GM06990 (cell line): ENCODE measurements around the gene NINL.

Source experiments
- DNase-seq: peaks from one replicate; pipeline ENCODE4 v3.0.0-alpha.2; 2011; ENCODE audit not compliant: insufficient read length; ENCODE audit errors: extremely low read depth
- H3K27me3 ChIP-seq: replicated peaks from 2 replicates; pipeline ENCODE4 v1.6.0; 2011; ENCODE audit warnings: low read length; ENCODE audit not compliant: control insufficient read depth, insufficient read depth
- H3K36me3 ChIP-seq: 2 replicates; pipeline ENCODE4 v1.5.1; 2011; ENCODE audit warnings: low read length; ENCODE audit not compliant: control insufficient read depth, insufficient read depth
- H3K4me3 ChIP-seq: replicated peaks from 2 replicates; pipeline ENCODE4 v1.5.1; 2011; ENCODE audit warnings: low read depth, mild to moderate bottlenecking, control low read depth, low read length
- TF ChIP-seq, protein P1 (sequence below): IDR thresholded peaks from 2 replicates; pipeline ENCODE4 v1.5.1; 2011; ENCODE audit warnings: low read length, control low read depth, mild to moderate bottlenecking, inconsistent platforms; ENCODE audit not compliant: insufficient read depth, poor library complexity, severe bottlenecking

Gene NINL

DNA sequence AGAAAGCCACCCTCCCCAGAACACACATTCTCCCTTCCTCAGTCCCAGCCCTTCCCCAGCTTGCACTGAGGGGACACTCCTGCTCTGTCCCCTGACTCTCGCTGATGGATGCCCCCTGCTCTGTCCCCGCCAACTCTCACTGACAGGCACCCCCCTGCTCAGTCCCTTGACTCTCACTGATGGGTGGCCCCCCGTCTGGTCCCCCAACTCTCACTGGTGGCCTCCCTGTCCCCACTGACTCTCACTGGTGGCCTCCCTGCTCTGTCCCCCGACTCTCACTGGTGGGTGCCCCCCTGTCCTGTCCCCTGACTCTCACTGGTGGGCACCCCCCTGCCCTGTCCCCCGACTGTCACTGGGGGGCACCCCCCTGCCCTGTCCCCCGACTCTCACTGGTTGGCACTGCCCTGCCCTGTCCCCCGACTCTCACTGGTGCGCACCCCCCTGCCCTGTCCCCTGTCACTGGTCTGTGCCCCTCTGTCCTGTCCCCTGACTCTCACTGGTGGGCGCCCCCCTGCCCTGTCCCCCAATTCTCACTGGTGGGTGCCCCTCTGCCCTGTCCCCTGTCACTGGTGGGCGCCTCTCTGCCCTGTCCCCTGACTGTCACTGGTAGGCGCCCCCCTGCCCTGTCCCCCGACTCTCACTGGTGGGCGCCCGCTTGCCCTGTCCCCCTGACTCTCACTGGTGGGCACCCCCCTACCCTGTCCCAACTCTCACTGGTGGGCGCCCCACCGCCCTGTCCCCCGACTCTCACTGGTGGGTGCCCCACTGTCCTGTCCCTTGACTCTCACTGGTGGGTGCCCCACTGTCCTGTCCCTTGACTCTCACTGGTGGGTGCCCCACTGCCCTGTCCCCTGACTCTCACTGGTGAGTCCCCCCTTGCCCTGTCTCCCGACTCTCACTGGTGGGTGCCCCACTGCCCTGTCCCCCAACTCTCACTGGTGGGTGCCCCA lies 116.9 kb downstream of the NINL start:
- H3K36me3 ChIP-seq, result no peaks in the 10 kb centered on the region

DNA sequence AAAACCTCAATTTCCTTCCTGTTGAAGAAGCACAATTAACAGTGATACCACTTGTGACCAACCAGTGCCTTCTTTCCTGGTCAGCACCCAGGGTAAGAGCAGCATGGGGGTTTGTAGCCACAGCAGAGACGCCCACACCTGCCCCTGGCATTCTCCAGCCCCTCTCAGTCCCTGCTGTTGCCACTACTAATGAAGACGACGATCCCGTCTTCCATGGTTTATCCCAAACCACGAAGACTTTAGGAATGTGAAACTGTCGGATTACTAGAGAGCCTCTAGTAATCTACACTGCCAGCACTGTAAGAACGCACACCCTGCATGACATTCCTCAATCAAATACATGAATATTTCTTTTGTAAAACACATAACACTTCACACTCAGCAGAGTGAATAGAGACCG lies 117.9 kb downstream of the NINL start:
- no peak overlapping the region for H3K4me3 ChIP-seq
- no peak for DNase-seq
- TF ChIP-seq, protein P1, sequence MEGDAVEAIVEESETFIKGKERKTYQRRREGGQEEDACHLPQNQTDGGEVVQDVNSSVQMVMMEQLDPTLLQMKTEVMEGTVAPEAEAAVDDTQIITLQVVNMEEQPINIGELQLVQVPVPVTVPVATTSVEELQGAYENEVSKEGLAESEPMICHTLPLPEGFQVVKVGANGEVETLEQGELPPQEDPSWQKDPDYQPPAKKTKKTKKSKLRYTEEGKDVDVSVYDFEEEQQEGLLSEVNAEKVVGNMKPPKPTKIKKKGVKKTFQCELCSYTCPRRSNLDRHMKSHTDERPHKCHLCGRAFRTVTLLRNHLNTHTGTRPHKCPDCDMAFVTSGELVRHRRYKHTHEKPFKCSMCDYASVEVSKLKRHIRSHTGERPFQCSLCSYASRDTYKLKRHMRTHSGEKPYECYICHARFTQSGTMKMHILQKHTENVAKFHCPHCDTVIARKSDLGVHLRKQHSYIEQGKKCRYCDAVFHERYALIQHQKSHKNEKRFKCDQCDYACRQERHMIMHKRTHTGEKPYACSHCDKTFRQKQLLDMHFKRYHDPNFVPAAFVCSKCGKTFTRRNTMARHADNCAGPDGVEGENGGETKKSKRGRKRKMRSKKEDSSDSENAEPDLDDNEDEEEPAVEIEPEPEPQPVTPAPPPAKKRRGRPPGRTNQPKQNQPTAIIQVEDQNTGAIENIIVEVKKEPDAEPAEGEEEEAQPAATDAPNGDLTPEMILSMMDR, result no peak
- H3K36me3 ChIP-seq, result no peaks in the 10 kb centered on the region
- H3K27me3 ChIP-seq, result no peaks in the 10 kb centered on the region

More for the DNA sequence above, 116.9 kb downstream of the NINL start:
- Histone ChIP-seq H3K27me3 (no peaks in the 10 kb centered on the region), H3K4me3 (no peak overlapping the region)
- TF ChIP-seq, protein P1, result no peak
- DNase-seq, result no peak

DNA sequence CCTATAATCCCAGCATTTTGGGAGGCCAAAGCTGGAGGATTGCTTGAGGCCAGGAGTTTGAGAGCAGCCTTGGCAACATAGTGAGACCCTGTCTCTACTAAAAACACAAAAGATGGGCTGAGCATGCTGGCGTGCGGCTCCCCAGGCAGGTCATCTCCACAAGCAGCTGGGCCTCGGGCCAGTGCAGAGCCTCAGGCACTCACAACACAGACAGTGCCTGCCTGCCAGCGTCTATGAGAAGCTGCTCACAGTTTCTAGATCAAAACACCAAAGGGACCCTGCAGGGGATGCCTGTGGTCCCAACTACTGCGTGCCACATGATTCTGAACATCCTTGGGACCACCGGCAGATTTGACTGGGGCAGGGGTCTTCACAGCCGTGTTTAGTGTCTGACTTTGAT lies 118.5 kb downstream of the NINL start:
- no peaks in the 10 kb centered on the region for H3K36me3 ChIP-seq
- TF ChIP-seq, protein P1, result no peak

DNA sequence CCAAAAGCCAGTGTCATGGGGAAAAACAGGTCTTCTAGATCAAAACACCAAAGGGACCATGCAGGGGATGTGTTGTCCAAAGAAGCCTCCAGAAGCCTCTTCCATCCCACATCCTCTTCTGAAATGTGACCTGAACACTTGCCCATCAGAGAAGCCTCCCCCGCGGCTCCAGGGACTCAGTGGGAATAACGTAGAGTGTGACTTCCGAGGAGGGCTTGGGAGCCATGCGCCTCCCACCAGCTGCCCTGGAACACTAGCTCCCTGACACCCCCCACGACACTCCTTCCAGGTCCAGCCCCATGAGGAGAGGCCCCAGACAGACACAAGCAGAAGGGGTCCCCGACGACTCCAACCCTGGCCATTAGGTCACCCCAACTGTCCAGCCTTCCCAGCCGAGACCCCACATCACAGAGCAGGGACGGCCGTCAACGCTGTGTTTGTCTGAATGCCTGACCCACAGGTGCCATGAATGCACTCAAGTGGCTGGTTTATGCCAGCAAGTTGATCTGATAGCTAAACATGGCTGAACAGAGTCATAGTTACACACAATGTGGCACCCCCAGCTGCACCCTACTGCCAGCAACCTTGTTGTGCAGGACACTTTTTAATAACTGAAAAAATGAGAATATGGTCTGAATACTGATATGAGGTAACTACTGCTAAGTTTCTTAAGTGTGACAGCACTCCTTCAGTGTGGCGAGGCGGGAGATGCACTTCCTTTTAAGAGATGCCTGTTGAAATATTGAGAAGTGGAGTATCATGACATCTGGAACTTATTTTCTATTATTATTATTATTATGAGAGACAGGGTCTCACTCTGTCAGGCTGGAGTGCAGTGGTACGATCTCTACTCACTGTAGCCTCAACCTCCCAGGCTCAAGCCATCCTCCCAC lies 119.8 kb downstream of the NINL start:
- H3K4me3 ChIP-seq, result no peak overlapping the region
- TF ChIP-seq, protein P1, result no peak
- no peaks in the 10 kb centered on the region for H3K36me3 ChIP-seq
- H3K27me3 ChIP-seq, result no peaks in the 10 kb centered on the region
- DNase-seq, result no peak

More for the DNA sequence above, 118.5 kb downstream of the NINL start:
- DNase-seq, result no peak
- Histone ChIP-seq H3K4me3 (no peak overlapping the region), H3K27me3 (no peaks in the 10 kb centered on the region)

DNA sequence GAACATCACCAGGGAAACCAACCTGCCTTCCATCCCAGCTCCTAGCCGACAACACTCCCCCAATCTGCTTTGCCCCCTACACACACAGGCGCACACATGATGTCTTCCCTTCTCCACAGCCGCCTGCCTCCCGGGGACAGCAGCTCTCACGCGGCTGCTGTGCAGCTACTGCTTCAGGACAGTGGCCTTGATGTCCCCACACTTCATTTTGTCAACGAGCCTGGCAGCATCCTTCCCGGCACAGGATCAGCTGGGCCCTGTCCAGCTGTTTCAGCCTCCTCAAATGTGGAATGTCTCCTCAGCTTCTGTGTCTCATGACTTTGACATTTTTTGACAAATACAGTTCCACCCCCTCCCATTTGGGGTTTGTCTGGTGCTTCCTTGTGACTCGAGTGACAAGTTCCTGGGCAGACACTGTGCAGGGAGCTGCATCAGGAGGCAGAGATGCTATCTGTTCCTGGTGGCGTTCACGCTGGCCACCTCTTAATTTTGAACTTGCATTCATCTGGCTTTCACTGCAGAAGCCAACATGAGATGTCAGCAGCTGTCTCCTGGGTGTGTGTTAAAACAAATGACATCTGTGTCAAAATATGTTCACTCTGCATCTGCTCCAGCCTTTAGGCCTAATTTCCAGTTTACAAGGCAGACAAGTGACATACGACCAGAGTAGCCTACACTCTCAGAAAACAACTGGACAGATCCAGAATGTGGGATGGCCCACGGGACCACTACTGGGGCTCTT lies 120.7 kb downstream of the NINL start:
- Histone ChIP-seq H3K4me3 (no peak overlapping the region), H3K36me3 (no peaks in the 10 kb centered on the region), H3K27me3 (no peaks in the 10 kb centered on the region)
- DNase-seq, result no peak
- TF ChIP-seq, protein P1, result no peak
